Measurements from ENCODE around the gene GNA12. TPM values are rescaled to one million over a fixed set of nuclear protein-coding genes. Genes with fewer than 3 reads are reported as not detected.

The GNA12 gene
- total RNA-seq, 4 donors from 2014 or later = 17.9 to 33.3 (median 21.7) TPM

GRCh38 chr7:2687338-2687869 is 156.7 kb downstream of the GNA12 start:
- peak; percentile 35 to 41 for DNase-seq
- H3K27ac ChIP-seq = no peak overlapping the region
- peaks cover 9% of the 10 kb centered on the region for H3K27me3 ChIP-seq
- TF ChIP-seq CTCF (IDR thresholded peaks at IDR 0.05) (no peak), POLR2A (IDR thresholded peaks at IDR 0.05) (no peak)
- intact Hi-C loops (cut with DNase I) = loop anchor here (10.0 kb wide), 1 partner anchor 123 kb away; no protein-coding TSS in a partner anchor
- H3K4me3 ChIP-seq (replicated peaks in 1 of 3) = no peak overlapping the region
- H3K9me3 ChIP-seq = no peaks in the 10 kb centered on the region
- WGBS, 2 donors = 39 to 54% methylated on average over 9 to 15 of the region's 17 CpGs
- H3K36me3 ChIP-seq = no peaks in the 10 kb centered on the region
- peaks cover 0 to 10% of the 10 kb centered on the region in 2 donors for H3K4me1 ChIP-seq

GRCh38 chr7:2686101-2686500 is 158.0 kb downstream of the GNA12 start:
- intact Hi-C loops (cut with DNase I) = loop anchor here (10.0 kb wide), 1 partner anchor 121 kb away; no protein-coding TSS in a partner anchor
- no peaks in the 10 kb centered on the region for H3K9me3 ChIP-seq
- no peaks in the 10 kb centered on the region for H3K36me3 ChIP-seq
- TF ChIP-seq CTCF (IDR thresholded peaks at IDR 0.05) = no peak
- no peak for TF ChIP-seq POLR2A (IDR thresholded peaks at IDR 0.05)
- WGBS, 2 donors = 92 to 96% methylated on average over 14 of the region's 14 CpGs
- no peak overlapping the region for H3K27ac ChIP-seq
- H3K4me1 ChIP-seq = peaks cover 0 to 10% of the 10 kb centered on the region in 2 donors
- no peak for DNase-seq
- H3K4me3 ChIP-seq (replicated peaks in 1 of 3) = no peak overlapping the region
- H3K27me3 ChIP-seq = peaks cover 9% of the 10 kb centered on the region

GRCh38 chr7:2684501-2684900 is 159.6 kb downstream of the GNA12 start:
- Histone ChIP-seq H3K36me3 (no peaks in the 10 kb centered on the region), H3K27me3 (peaks cover 9% of the 10 kb centered on the region), H3K4me3 (replicated peaks in 1 of 3) (no peak overlapping the region), H3K9me3 (no peaks in the 10 kb centered on the region), H3K4me1 (peaks cover 0 to 13% of the 10 kb centered on the region in 2 donors), H3K27ac (no peak overlapping the region)
- intact Hi-C loops (cut with DNase I) = loop anchor here (5.0 to 10.0 kb wide), 2 partner anchors 120 to 232 kb away; no protein-coding TSS in a partner anchor
- DNase-seq = no peak
- WGBS, 2 donors = 91 to 95% methylated on average over 10 to 11 of the region's 11 CpGs
- no peak for TF ChIP-seq CTCF (IDR thresholded peaks at IDR 0.05)
- TF ChIP-seq POLR2A (IDR thresholded peaks at IDR 0.05) = no peak

GRCh38 chr7:2681929-2682799 is 161.9 kb downstream of the GNA12 start:
- intact Hi-C loops (cut with DNase I) = loop anchor here (5.0 to 10.0 kb wide), 2 partner anchors 117 to 230 kb away; no protein-coding TSS in a partner anchor

More at GRCh38 chr7:2681929-2682799, 161.9 kb downstream of the GNA12 start:
- H3K27ac ChIP-seq = no peak overlapping the region
- no peaks in the 10 kb centered on the region for H3K36me3 ChIP-seq
- peaks cover 0 to 3% of the 10 kb centered on the region in 2 donors for H3K4me1 ChIP-seq
- WGBS, 2 donors = 89 to 92% methylated on average over 14 to 17 of the region's 27 CpGs
- H3K4me3 ChIP-seq (replicated peaks in 1 of 3) = no peak overlapping the region
- H3K27me3 ChIP-seq = peaks cover 1% of the 10 kb centered on the region
- no peak for DNase-seq
- TF ChIP-seq CTCF (IDR thresholded peaks at IDR 0.05) (no peak), POLR2A (IDR thresholded peaks at IDR 0.05) (no peak)
- no peaks in the 10 kb centered on the region for H3K9me3 ChIP-seq

Data from thyroid gland (tissue), 4 donors.